ENCODE measurements around the gene SNAP91. TPM values are rescaled to one million over a fixed set of nuclear protein-coding genes. Genes with fewer than 3 reads are reported as not detected.
"Not testable (repeated sequence)": the region's sequence is repeated elsewhere in the genome, so short reads cannot be mapped to it uniquely, and the experiment has no call there.

Gene SNAP91
- total RNA-seq, 1 donor from 2014 or later: 2.1 TPM

DNA sequence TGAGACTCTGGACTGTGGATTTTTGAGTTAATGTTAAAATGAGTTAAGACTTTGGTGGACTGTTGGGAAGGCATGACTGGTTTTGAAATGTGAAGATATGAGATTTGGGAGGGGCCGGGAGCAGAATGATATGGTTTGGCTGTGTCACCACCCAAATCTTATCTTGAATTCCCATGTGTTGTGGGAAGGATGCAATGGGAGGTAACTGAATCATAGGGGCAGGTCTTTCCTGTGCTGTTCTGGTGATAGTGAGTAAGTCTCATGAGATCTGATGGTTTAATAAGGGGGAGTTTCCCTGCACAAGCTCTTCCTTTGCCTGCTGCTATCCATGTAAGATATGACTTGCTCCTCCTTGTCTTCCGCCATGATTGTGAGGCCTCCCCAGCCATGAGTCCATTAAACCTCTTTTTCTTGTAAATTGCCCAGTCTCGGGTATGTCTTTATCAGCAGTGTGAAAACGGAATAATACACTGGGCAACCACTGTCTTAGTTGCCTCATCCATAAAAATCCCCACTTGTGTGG lies 137.2 kb downstream of the SNAP91 start:
- H3K4me3 ChIP-seq (ENCODE audit: low read length in 3 of 3); H3K9me3 ChIP-seq (ENCODE audit: control insufficient read depth in 3 of 3, low read length in 3 of 3); H3K36me3 ChIP-seq (ENCODE audit: control insufficient read depth in 3 of 3, insufficient read depth in 3 of 3, low read length in 3 of 3); H3K27ac ChIP-seq (ENCODE audit: low read depth, low read length); H3K9ac ChIP-seq (ENCODE audit: low read depth in 1 of 3, low read length in 3 of 3); H3K27me3 ChIP-seq (ENCODE audit: control insufficient read depth in 3 of 3, insufficient read depth in 3 of 3, low read length in 3 of 3); H3K4me1 ChIP-seq (ENCODE audit: control insufficient read depth in 3 of 3, insufficient read depth in 3 of 3, low read length in 3 of 3): not testable (repeated sequence)

- Histone ChIP-seq H3K27ac (ENCODE audit: low read depth, low read length) (no peak overlapping the region), H3K36me3 (ENCODE audit: control insufficient read depth in 3 of 3, insufficient read depth in 3 of 3, low read length in 3 of 3) (no peaks in the 10 kb centered on the region), H3K4me3 (ENCODE audit: low read length in 3 of 3) (no peak overlapping the region), H3K9me3 (ENCODE audit: control insufficient read depth in 3 of 3, low read length in 3 of 3) (no peaks in the 10 kb centered on the region), H3K4me1 (ENCODE audit: control insufficient read depth in 3 of 3, insufficient read depth in 3 of 3, low read length in 3 of 3) (no peaks in the 10 kb centered on the region), H3K9ac (ENCODE audit: low read depth in 1 of 3, low read length in 3 of 3) (no peak overlapping the region), H3K27me3 (ENCODE audit: control insufficient read depth in 3 of 3, insufficient read depth in 3 of 3, low read length in 3 of 3) (no peaks in the 10 kb centered on the region)
These were observed 149.9 kb downstream of the SNAP91 start for GRCh38 chr6:83558975-83559374.

DNA sequence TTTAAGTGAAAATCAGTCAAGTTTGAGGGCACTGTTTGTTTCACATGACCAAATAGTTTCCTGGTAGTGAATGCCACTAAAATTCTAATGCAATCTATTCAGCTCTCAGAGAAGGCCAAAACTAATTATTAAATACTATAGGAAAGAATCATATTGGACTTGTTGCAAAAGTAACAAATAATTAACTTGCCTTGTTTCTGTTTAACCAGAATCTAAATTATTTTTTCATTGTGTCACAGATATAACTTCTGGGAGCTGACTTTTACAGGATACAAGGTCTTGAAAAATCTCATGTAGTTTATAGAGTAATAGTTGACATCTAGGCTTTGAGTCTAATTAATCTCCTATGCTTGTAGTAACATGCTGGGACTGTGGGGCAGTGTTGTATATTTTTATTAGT lies 152.0 kb downstream of the SNAP91 start:
- no peaks in the 10 kb centered on the region for H3K36me3 ChIP-seq (ENCODE audit: control insufficient read depth in 3 of 3, insufficient read depth in 3 of 3, low read length in 3 of 3)

GRCh38 chr6:83551748-83552147 lies 157.2 kb downstream of the SNAP91 start:
- H3K9ac ChIP-seq (ENCODE audit: low read depth in 1 of 3, low read length in 3 of 3); H3K36me3 ChIP-seq (ENCODE audit: control insufficient read depth in 3 of 3, insufficient read depth in 3 of 3, low read length in 3 of 3); H3K4me1 ChIP-seq (ENCODE audit: control insufficient read depth in 3 of 3, insufficient read depth in 3 of 3, low read length in 3 of 3); H3K9me3 ChIP-seq (ENCODE audit: control insufficient read depth in 3 of 3, low read length in 3 of 3); H3K4me3 ChIP-seq (ENCODE audit: low read length in 3 of 3); H3K27ac ChIP-seq (ENCODE audit: low read depth, low read length); H3K27me3 ChIP-seq (ENCODE audit: control insufficient read depth in 3 of 3, insufficient read depth in 3 of 3, low read length in 3 of 3): not testable (repeated sequence)

More for the DNA sequence above, 152.0 kb downstream of the SNAP91 start:
- Histone ChIP-seq H3K4me1 (ENCODE audit: control insufficient read depth in 3 of 3, insufficient read depth in 3 of 3, low read length in 3 of 3) (no peaks in the 10 kb centered on the region), H3K9me3 (ENCODE audit: control insufficient read depth in 3 of 3, low read length in 3 of 3) (no peaks in the 10 kb centered on the region), H3K9ac (ENCODE audit: low read depth in 1 of 3, low read length in 3 of 3) (no peak overlapping the region), H3K27ac (ENCODE audit: low read depth, low read length) (no peak overlapping the region), H3K27me3 (ENCODE audit: control insufficient read depth in 3 of 3, insufficient read depth in 3 of 3, low read length in 3 of 3) (no peaks in the 10 kb centered on the region), H3K4me3 (ENCODE audit: low read length in 3 of 3) (no peak overlapping the region)

GRCh38 chr6:83550482-83550881 lies 158.4 kb downstream of the SNAP91 start:
- H3K27ac ChIP-seq (ENCODE audit: low read depth, low read length); H3K27me3 ChIP-seq (ENCODE audit: control insufficient read depth in 3 of 3, insufficient read depth in 3 of 3, low read length in 3 of 3); H3K9ac ChIP-seq (ENCODE audit: low read depth in 1 of 3, low read length in 3 of 3); H3K36me3 ChIP-seq (ENCODE audit: control insufficient read depth in 3 of 3, insufficient read depth in 3 of 3, low read length in 3 of 3); H3K4me1 ChIP-seq (ENCODE audit: control insufficient read depth in 3 of 3, insufficient read depth in 3 of 3, low read length in 3 of 3); H3K9me3 ChIP-seq (ENCODE audit: control insufficient read depth in 3 of 3, low read length in 3 of 3); H3K4me3 ChIP-seq (ENCODE audit: low read length in 3 of 3): not testable (repeated sequence)

- Histone ChIP-seq H3K9ac (ENCODE audit: low read depth in 1 of 3, low read length in 3 of 3) (no peak overlapping the region), H3K4me1 (ENCODE audit: control insufficient read depth in 3 of 3, insufficient read depth in 3 of 3, low read length in 3 of 3) (no peaks in the 10 kb centered on the region), H3K27ac (ENCODE audit: low read depth, low read length) (no peak overlapping the region), H3K27me3 (ENCODE audit: control insufficient read depth in 3 of 3, insufficient read depth in 3 of 3, low read length in 3 of 3) (peaks cover 0 to 2% (median 0%) of the 10 kb centered on the region in 3 donors), H3K9me3 (ENCODE audit: control insufficient read depth in 3 of 3, low read length in 3 of 3) (no peaks in the 10 kb centered on the region), H3K4me3 (ENCODE audit: low read length in 3 of 3) (no peak overlapping the region), H3K36me3 (ENCODE audit: control insufficient read depth in 3 of 3, insufficient read depth in 3 of 3, low read length in 3 of 3) (no peaks in the 10 kb centered on the region)
These were observed 162.3 kb downstream of the SNAP91 start for GRCh38 chr6:83546636-83547035.

DNA sequence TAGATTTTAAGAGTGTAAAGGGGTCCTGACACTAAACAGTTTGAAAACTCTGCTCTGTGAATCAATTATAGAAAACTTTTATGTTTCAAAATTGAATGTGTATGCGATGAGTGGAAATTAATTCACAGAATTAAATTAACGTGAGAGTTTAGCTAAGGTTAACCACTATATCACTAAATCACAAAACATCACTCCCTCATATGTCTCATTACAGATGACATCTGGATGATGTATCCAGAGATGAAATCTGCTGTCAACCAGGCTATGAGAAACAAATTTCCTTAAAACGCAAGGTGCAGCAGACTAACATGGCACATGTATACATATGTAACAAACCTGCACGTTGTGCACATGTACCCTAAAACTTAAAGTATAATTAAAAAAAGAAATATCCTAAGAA lies 169.2 kb downstream of the SNAP91 start:
- Histone ChIP-seq H3K4me1 (ENCODE audit: control insufficient read depth in 3 of 3, insufficient read depth in 3 of 3, low read length in 3 of 3) (no peaks in the 10 kb centered on the region), H3K27ac (ENCODE audit: low read depth, low read length) (no peak overlapping the region)

GRCh38 chr6:83536647-83537589 lies 172.0 kb downstream of the SNAP91 start:
- Histone ChIP-seq H3K36me3 (ENCODE audit: control insufficient read depth in 3 of 3, insufficient read depth in 3 of 3, low read length in 3 of 3) (no peaks in the 10 kb centered on the region), H3K9ac (ENCODE audit: low read depth in 1 of 3, low read length in 3 of 3) (no peak overlapping the region)

More for the DNA sequence above, 169.2 kb downstream of the SNAP91 start:
- Histone ChIP-seq H3K36me3 (ENCODE audit: control insufficient read depth in 3 of 3, insufficient read depth in 3 of 3, low read length in 3 of 3) (no peaks in the 10 kb centered on the region), H3K4me3 (ENCODE audit: low read length in 3 of 3) (no peak overlapping the region), H3K27me3 (ENCODE audit: control insufficient read depth in 3 of 3, insufficient read depth in 3 of 3, low read length in 3 of 3) (no peaks in the 10 kb centered on the region), H3K9me3 (ENCODE audit: control insufficient read depth in 3 of 3, low read length in 3 of 3) (no peaks in the 10 kb centered on the region), H3K9ac (ENCODE audit: low read depth in 1 of 3, low read length in 3 of 3) (no peak overlapping the region)

DNA sequence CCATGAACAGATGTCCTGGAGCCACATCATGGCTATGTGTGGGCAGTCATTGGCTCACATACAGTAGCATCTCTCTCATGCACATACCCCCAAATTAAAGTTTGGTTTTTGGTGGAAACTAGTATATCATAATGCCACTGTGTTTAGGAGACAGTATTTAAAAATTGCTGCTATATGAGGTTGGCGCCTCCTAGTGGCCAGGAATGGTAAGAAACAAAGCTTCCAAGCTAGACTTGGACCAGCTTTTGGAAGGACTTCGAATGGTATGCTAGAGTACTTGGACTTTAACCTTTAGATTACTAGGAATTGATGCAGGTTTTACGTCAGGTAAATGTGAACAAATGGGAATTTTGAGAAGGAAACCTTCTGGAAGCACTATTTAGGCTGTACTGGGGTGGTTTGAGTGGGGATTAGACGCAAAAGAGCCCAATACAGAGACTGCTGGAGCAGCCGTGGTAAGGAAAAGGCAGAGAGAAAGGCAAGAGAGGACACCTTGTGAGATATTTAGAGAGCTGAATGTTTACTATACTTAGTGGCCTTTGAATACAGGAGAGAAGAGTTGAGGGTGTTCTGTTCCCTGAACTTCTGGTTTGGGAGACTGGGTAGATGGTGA lies 172.8 kb downstream of the SNAP91 start:
- Histone ChIP-seq H3K36me3 (ENCODE audit: control insufficient read depth in 3 of 3, insufficient read depth in 3 of 3, low read length in 3 of 3) (no peaks in the 10 kb centered on the region), H3K9me3 (ENCODE audit: control insufficient read depth in 3 of 3, low read length in 3 of 3) (no peaks in the 10 kb centered on the region), H3K27me3 (ENCODE audit: control insufficient read depth in 3 of 3, insufficient read depth in 3 of 3, low read length in 3 of 3) (no peaks in the 10 kb centered on the region)

More at GRCh38 chr6:83536647-83537589, 172.0 kb downstream of the SNAP91 start:
- H3K27me3 ChIP-seq (ENCODE audit: control insufficient read depth in 3 of 3, insufficient read depth in 3 of 3, low read length in 3 of 3): no peaks in the 10 kb centered on the region
- no peak overlapping the region for H3K27ac ChIP-seq (ENCODE audit: low read depth, low read length)
- no peaks in the 10 kb centered on the region for H3K9me3 ChIP-seq (ENCODE audit: control insufficient read depth in 3 of 3, low read length in 3 of 3)
- no peaks in the 10 kb centered on the region for H3K4me1 ChIP-seq (ENCODE audit: control insufficient read depth in 3 of 3, insufficient read depth in 3 of 3, low read length in 3 of 3)
- no peak overlapping the region for H3K4me3 ChIP-seq (ENCODE audit: low read length in 3 of 3)

More for the DNA sequence above, 172.8 kb downstream of the SNAP91 start:
- Histone ChIP-seq H3K4me1 (ENCODE audit: control insufficient read depth in 3 of 3, insufficient read depth in 3 of 3, low read length in 3 of 3) (no peaks in the 10 kb centered on the region), H3K4me3 (ENCODE audit: low read length in 3 of 3) (no peak overlapping the region), H3K27ac (ENCODE audit: low read depth, low read length) (no peak overlapping the region), H3K9ac (ENCODE audit: low read depth in 1 of 3, low read length in 3 of 3) (no peak overlapping the region)
